Parathyroid adenoma (tissue), 2 donors: ENCODE results near the gene TBC1D21.

Experiments
- H2AFZ ChIP-seq: fragments of 300-600 bp; sonication (generic); one replicate; pipeline ENCODE4 v1.7.0; 2017; ENCODE audit warnings: antibody characterized with exemption, mild to moderate bottlenecking
- H3K27ac ChIP-seq: fragments of 300-600 bp; sonication (generic); one replicate; pipeline ENCODE4 v1.7.0; 2017
- H3K27me3 ChIP-seq: fragments of 300-600 bp; sonication (generic); one replicate; pipeline ENCODE4 v1.7.0; 2017; ENCODE audit warnings: low read length; ENCODE audit not compliant: control insufficient read depth, insufficient read depth
- H3K36me3 ChIP-seq: fragments of 300-600 bp; sonication (generic); one replicate; pipeline ENCODE4 v1.7.0; 2017; ENCODE audit warnings: low read length; ENCODE audit not compliant: control insufficient read depth, insufficient read depth
- H3K4me1 ChIP-seq: fragments of 300-600 bp; sonication (generic); one replicate; pipeline ENCODE4 v1.7.0; 2017; ENCODE audit warnings: control low read depth
- H3K4me2 ChIP-seq: fragments of 300-600 bp; sonication (generic); one replicate; pipeline ENCODE4 v1.7.0; 2017; ENCODE audit warnings: low read length
- H3K4me3 ChIP-seq: fragments of 300-600 bp; sonication (generic); one replicate; pipeline ENCODE4 v1.7.0; 2017; ENCODE audit warnings: low read depth, low read length
- H3K79me2 ChIP-seq: fragments of 300-600 bp; sonication (generic); one replicate; pipeline ENCODE4 v1.7.0; 2017; ENCODE audit warnings: control low read depth
- H3K9ac ChIP-seq: fragments of 300-600 bp; sonication (generic); one replicate; pipeline ENCODE4 v1.7.0; 2017; ENCODE audit warnings: mild to moderate bottlenecking
- H3K9me3 ChIP-seq: fragments of 300-600 bp; sonication (generic); one replicate; pipeline ENCODE4 v1.7.0; 2017; ENCODE audit warnings: low read length; ENCODE audit not compliant: control insufficient read depth
- CTCF ChIP-seq: fragments of 300-600 bp; sonication (generic); IDR thresholded peaks from one replicate; pipeline ENCODE4 v1.7.0; 2017; ENCODE audit warnings: antibody characterized with exemption, mild to moderate bottlenecking
- donor health status: primary hyperparathyroidism.

Gene TBC1D21

GRCh38 chr15:73870700-73871408, 2.5 kb upstream of the TBC1D21 start:
- no peak overlapping the region for H3K27ac ChIP-seq
- H2AFZ ChIP-seq = no peak overlapping the region

GRCh38 chr15:73872346-73872745, 1.0 kb upstream of the TBC1D21 start:
- Histone ChIP-seq H3K9me3 (no peaks in the 10 kb centered on the region), H3K27me3 (no peaks in the 10 kb centered on the region), H2AFZ (no peak overlapping the region), H3K9ac (no peak overlapping the region), H3K4me1 (no peaks in the 10 kb centered on the region), H3K4me2 (no peak overlapping the region), H3K27ac (no peak overlapping the region), H3K36me3 (no peaks in the 10 kb centered on the region), H3K79me2 (no peaks in the 10 kb centered on the region), H3K4me3 (no peak overlapping the region)
- TF ChIP-seq CTCF = no peak

More at GRCh38 chr15:73870700-73871408, 2.5 kb upstream of the TBC1D21 start:
- TF ChIP-seq CTCF = no peak
- H3K79me2 ChIP-seq = no peaks in the 10 kb centered on the region
- H3K9me3 ChIP-seq = no peaks in the 10 kb centered on the region
- no peaks in the 10 kb centered on the region for H3K27me3 ChIP-seq
- no peak overlapping the region for H3K9ac ChIP-seq
- no peaks in the 10 kb centered on the region for H3K4me1 ChIP-seq
- no peaks in the 10 kb centered on the region for H3K36me3 ChIP-seq
- H3K4me3 ChIP-seq = no peak overlapping the region
- H3K4me2 ChIP-seq = no peak overlapping the region

GRCh38 chr15:73873889-73874511, 636 bp downstream of the TBC1D21 start:
- H3K27me3 ChIP-seq = no peaks in the 10 kb centered on the region
- H3K4me3 ChIP-seq = no peak overlapping the region
- H3K4me1 ChIP-seq = no peaks in the 10 kb centered on the region
- peak; percentile 49 for TF ChIP-seq CTCF
- no peaks in the 10 kb centered on the region for H3K9me3 ChIP-seq
- H3K27ac ChIP-seq = no peak overlapping the region
- H3K9ac ChIP-seq = no peak overlapping the region
- no peak overlapping the region for H3K4me2 ChIP-seq
- H3K36me3 ChIP-seq = no peaks in the 10 kb centered on the region
- H3K79me2 ChIP-seq = no peaks in the 10 kb centered on the region
- H2AFZ ChIP-seq = no peak overlapping the region

- H3K9ac ChIP-seq = no peak overlapping the region
- H3K27ac ChIP-seq = no peak overlapping the region
- no peaks in the 10 kb centered on the region for H3K79me2 ChIP-seq
- no peak for TF ChIP-seq CTCF
- no peaks in the 10 kb centered on the region for H3K27me3 ChIP-seq
- no peak overlapping the region for H2AFZ ChIP-seq
- H3K4me1 ChIP-seq = no peaks in the 10 kb centered on the region
- H3K9me3 ChIP-seq = no peaks in the 10 kb centered on the region
- H3K4me3 ChIP-seq = no peak overlapping the region
- no peaks in the 10 kb centered on the region for H3K36me3 ChIP-seq
- no peak overlapping the region for H3K4me2 ChIP-seq
Observed at GRCh38 chr15:73879426-73879825, 6.1 kb downstream of the TBC1D21 start.
